OCI-LY1 (cell line): ENCODE measurements around the gene CAMK2D.

ENCODE experiments used
- H2AFZ ChIP-seq: fragments of 200-600 bp; sonication (generic), shearing (Covaris generic); 2 replicates; pipeline ENCODE4 v1.6.0; 2014; ENCODE audit warnings: antibody characterized with exemption, mild to moderate bottlenecking, low read length
- H3F3A ChIP-seq: fragments of 200-600 bp; sonication (generic), shearing (Covaris generic); 2 replicates; pipeline ENCODE4 v1.6.0; 2014; ENCODE audit warnings: mild to moderate bottlenecking, antibody characterized with exemption, low read length, moderate library complexity; ENCODE audit not compliant: insufficient read depth
- H3K27ac ChIP-seq: fragments of 200-600 bp; sonication (generic); 2 replicates; pipeline ENCODE4 v1.5.1; 2014; ENCODE audit warnings: low read length, mixed run types, mild to moderate bottlenecking, low read depth; ENCODE audit not compliant: poor library complexity, severe bottlenecking
- H3K27me3 ChIP-seq: fragments of 200-600 bp; sonication (generic); 2 replicates; pipeline ENCODE4 v1.6.0; 2014; ENCODE audit warnings: antibody characterized with exemption, mild to moderate bottlenecking, low read length, moderate library complexity; ENCODE audit not compliant: insufficient read depth
- H3K36me3 ChIP-seq: fragments of 200-600 bp; sonication (generic); 2 replicates; pipeline ENCODE4 v1.6.1; 2014; ENCODE audit warnings: mild to moderate bottlenecking, antibody characterized with exemption, low read length, moderate library complexity, mixed read lengths; ENCODE audit not compliant: insufficient read depth
- H3K4me1 ChIP-seq: fragments of 200-600 bp; sonication (generic); 2 replicates; pipeline ENCODE4 v1.5.1; 2014; ENCODE audit warnings: mild to moderate bottlenecking, low read length, moderate library complexity; ENCODE audit not compliant: insufficient read depth, severe bottlenecking
- H3K4me2 ChIP-seq: fragments of 200-600 bp; sonication (generic), shearing (Covaris generic); 2 replicates; pipeline ENCODE4 v1.6.1; 2014; ENCODE audit warnings: low read length
- H3K4me3 ChIP-seq: fragments of 200-600 bp; sonication (generic); 2 replicates; pipeline ENCODE4 v1.5.1; 2014; ENCODE audit warnings: low read length, low read depth, mild to moderate bottlenecking, mixed read lengths; ENCODE audit not compliant: poor library complexity, severe bottlenecking
- H3K79me2 ChIP-seq: fragments of 200-600 bp; shearing (Covaris generic); 2 replicates; pipeline ENCODE4 v1.6.1; 2016; ENCODE audit warnings: mixed run types, low read length, mixed read lengths; ENCODE audit not compliant: insufficient read depth
- H3K9ac ChIP-seq: fragments of 200-600 bp; sonication (generic), shearing (Covaris generic); 2 replicates; pipeline ENCODE4 v1.6.1; 2014; ENCODE audit warnings: mild to moderate bottlenecking, low read length, mixed read lengths
- H3K9me2 ChIP-seq: fragments of 200-600 bp; sonication (generic), shearing (Covaris generic); 2 replicates; pipeline ENCODE4 v1.6.1; 2014; ENCODE audit warnings: low read depth, mild to moderate bottlenecking, low read length, mixed read lengths
- H3K9me3 ChIP-seq: fragments of 200-600 bp; shearing (Covaris generic); 2 replicates; pipeline ENCODE4 v1.6.1; 2014; ENCODE audit warnings: low read length, mixed read lengths
- H4K20me1 ChIP-seq: fragments of 200-600 bp; sonication (generic), shearing (Covaris generic); 2 replicates; pipeline ENCODE4 v1.6.0; 2016; ENCODE audit warnings: mild to moderate bottlenecking, low read length; ENCODE audit not compliant: insufficient read depth
- EZH2 ChIP-seq: fragments of 200-600 bp; sonication (generic), shearing (Covaris generic); IDR thresholded peaks from 2 replicates; pipeline ENCODE4 v1.8.0; 2017; ENCODE audit warnings: borderline replicate concordance, mixed run types, mild to moderate bottlenecking, antibody characterized with exemption, low read length, moderate library complexity, mixed read lengths
- TF ChIP-seq, protein P1 (sequence below): fragments of 200-600 bp; sonication (generic), shearing (Covaris generic); IDR thresholded peaks from 2 replicates; pipeline ENCODE4 v1.5.1; 2017; ENCODE audit warnings: mild to moderate bottlenecking, antibody characterized with exemption, low read length, moderate library complexity, mixed read lengths

Gene CAMK2D

DNA sequence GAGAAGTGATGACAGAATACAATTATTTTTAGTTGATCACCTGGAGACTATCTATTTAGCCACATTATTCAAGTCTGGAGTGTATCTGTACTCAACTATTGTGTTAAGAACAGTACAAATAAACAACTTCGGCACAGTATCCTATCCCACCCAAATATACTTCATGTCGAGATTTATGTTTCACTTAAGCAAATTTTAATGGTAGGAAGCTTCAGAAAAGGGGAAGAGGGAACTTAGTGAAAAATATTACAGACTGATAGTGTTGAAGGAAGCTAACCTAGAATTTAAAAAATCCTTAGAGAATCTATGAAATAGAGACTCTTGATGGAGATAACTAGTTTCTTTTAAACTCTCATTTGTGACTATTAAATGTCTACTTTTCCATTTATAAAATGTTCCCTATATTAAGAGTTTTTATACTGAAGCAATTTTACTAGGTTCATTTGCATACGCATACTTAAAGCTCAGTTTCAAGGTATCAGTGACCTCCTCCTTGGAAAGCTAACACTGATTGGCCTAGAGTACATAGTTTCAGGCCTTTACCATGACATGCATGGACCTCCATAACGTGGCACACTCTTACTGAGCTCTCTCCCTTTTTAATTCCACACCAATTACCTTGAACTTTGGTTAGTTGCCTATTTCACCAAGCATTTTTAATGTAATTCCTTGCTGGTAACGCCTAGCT is 197.7 kb downstream of the CAMK2D start:
- TF ChIP-seq, protein P1, sequence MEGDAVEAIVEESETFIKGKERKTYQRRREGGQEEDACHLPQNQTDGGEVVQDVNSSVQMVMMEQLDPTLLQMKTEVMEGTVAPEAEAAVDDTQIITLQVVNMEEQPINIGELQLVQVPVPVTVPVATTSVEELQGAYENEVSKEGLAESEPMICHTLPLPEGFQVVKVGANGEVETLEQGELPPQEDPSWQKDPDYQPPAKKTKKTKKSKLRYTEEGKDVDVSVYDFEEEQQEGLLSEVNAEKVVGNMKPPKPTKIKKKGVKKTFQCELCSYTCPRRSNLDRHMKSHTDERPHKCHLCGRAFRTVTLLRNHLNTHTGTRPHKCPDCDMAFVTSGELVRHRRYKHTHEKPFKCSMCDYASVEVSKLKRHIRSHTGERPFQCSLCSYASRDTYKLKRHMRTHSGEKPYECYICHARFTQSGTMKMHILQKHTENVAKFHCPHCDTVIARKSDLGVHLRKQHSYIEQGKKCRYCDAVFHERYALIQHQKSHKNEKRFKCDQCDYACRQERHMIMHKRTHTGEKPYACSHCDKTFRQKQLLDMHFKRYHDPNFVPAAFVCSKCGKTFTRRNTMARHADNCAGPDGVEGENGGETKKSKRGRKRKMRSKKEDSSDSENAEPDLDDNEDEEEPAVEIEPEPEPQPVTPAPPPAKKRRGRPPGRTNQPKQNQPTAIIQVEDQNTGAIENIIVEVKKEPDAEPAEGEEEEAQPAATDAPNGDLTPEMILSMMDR: no peak
- TF ChIP-seq EZH2: no peak
- Histone ChIP-seq H3K4me3 (peak overlapping the region; percentile 11), H3F3A (peaks cover 3% of the 10 kb centered on the region; the same call in 1 of the 2 replicates), H3K9ac (peak overlapping the region; percentile 44), H3K9me2 (no peaks in the 10 kb centered on the region), H4K20me1 (no peaks in the 10 kb centered on the region), H3K4me2 (peak overlapping the region; percentile 42), H3K27me3 (no peaks in the 10 kb centered on the region), H3K27ac (peak overlapping the region; percentile 97), H3K79me2 (no peaks in the 10 kb centered on the region), H2AFZ (no peak overlapping the region), H3K36me3 (peaks cover 31% of the 10 kb centered on the region), H3K4me1 (peaks cover 69% of the 10 kb centered on the region), H3K9me3 (no peaks in the 10 kb centered on the region)

DNA sequence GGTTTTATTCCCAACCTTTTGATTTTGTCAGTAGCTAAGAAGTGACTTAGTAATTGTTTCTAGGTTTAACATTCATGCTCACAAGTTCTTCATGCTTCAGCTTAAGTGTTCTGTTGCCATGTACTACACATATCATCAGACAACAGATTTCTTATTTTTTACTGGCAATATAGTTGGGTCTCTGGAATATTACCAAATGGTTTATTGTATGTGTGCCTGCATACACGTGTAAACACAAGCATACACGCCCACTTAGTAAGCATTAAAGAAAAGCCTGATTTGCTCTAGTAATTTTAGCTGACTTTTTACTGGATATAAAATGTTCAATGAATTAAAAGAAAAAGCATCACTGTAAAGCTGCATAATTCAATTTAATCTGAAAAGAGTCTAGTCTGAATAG is 199.8 kb downstream of the CAMK2D start:
- Histone ChIP-seq H3K4me1 (peaks cover 49% of the 10 kb centered on the region), H3K27me3 (no peaks in the 10 kb centered on the region), H3K36me3 (peaks cover 46% of the 10 kb centered on the region)

DNA sequence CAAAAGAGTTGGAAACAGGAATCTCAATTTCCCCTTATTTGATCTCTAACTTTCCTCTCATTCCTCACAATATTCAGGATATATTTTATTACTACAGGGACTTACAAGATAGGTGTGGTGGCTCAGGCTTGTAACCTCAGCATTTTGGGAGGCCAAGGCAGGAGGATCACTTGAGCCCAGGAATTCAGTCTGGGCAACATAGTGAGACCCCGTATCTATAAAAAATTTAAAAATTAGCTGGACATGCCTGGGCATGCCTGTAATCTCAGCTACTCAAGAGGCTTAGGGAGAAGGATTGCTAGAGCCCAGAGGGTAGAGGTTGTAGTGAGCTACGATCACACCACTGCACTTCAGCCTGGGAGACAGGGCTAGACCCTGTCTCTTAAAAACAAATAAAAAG is 200.4 kb downstream of the CAMK2D start:
- Histone ChIP-seq H3K4me2 (no peak overlapping the region), H3K9ac (no peak overlapping the region), H4K20me1 (no peaks in the 10 kb centered on the region), H3K9me2 (no peaks in the 10 kb centered on the region), H3K4me3 (no peak overlapping the region), H3K4me1 (peaks cover 42% of the 10 kb centered on the region), H3K27ac (peak overlapping the region; percentile 97), H3F3A (no peaks in the 10 kb centered on the region), H3K27me3 (no peaks in the 10 kb centered on the region), H3K9me3 (no peaks in the 10 kb centered on the region), H2AFZ (no peak overlapping the region), H3K36me3 (peaks cover 52% of the 10 kb centered on the region), H3K79me2 (no peaks in the 10 kb centered on the region)
- TF ChIP-seq, protein P1: no peak
- no peak for TF ChIP-seq EZH2

More for the DNA sequence above, 199.8 kb downstream of the CAMK2D start:
- TF ChIP-seq, protein P1: no peak
- TF ChIP-seq EZH2: no peak
- Histone ChIP-seq H3K27ac (peak overlapping the region; percentile 97), H3K9me2 (no peaks in the 10 kb centered on the region), H3F3A (peaks cover 3% of the 10 kb centered on the region; the same call in 1 of the 2 replicates), H4K20me1 (no peaks in the 10 kb centered on the region), H3K9me3 (no peaks in the 10 kb centered on the region), H2AFZ (no peak overlapping the region), H3K9ac (no peak overlapping the region), H3K79me2 (no peaks in the 10 kb centered on the region), H3K4me2 (no peak overlapping the region), H3K4me3 (no peak overlapping the region)
